Spleen (tissue), 11 donors: ENCODE data around the gene SYCN. TPM values are rescaled to one million over a fixed set of nuclear protein-coding genes. Genes with fewer than 3 reads are reported as not detected.

ENCODE experiments used
- DNase-seq: peaks from one replicate; pipeline ENCODE4 v3.0.0-alpha.2; 2020
- H3K27ac ChIP-seq, 8 donors: fragments of 200-600 bp; sonication (generic) in 7 of 8; 1 replicate in 4 of 8; 2 replicates in 4 of 8; pipeline versions ENCODE4 v1.5.0 to v1.8.0; 2016 to 2021; ENCODE audit warnings: inconsistent platforms in 4 of 8, mild to moderate bottlenecking in 4 of 8, moderate library complexity in 1 of 8
- H3K27me3 ChIP-seq, 7 donors: fragments of 200-600 bp; sonication (generic) in 6 of 7; replicated peaks in 1 of 7; 1 replicate in 4 of 7; 2 replicates in 3 of 7; pipeline versions ENCODE4 v1.5.0 to v1.8.0; 2016 to 2021; ENCODE audit warnings: inconsistent platforms in 3 of 7, mild to moderate bottlenecking in 1 of 7
- H3K36me3 ChIP-seq, 6 donors: fragments of 200-600 bp; sonication (generic) in 5 of 6; 1 replicate in 4 of 6; 2 replicates in 2 of 6; pipeline versions ENCODE4 v1.5.0 to v1.8.0; 2016 to 2021; ENCODE audit warnings: inconsistent platforms in 2 of 6
- H3K4me1 ChIP-seq, 6 donors: fragments of 200-600 bp; sonication (generic) in 5 of 6; 1 replicate in 3 of 6; 2 replicates in 3 of 6; pipeline versions ENCODE4 v1.5.0 to v1.8.0; 2016 to 2021; ENCODE audit warnings: inconsistent platforms in 3 of 6
- H3K4me3 ChIP-seq, 8 donors: fragments of 200-600 bp; sonication (generic) in 7 of 8; 1 replicate in 4 of 8; 2 replicates in 4 of 8; pipeline versions ENCODE4 v1.5.0 to v1.8.0; 2016 to 2021; ENCODE audit warnings: inconsistent platforms in 4 of 8, mild to moderate bottlenecking in 4 of 8, moderate library complexity in 2 of 8
- H3K9me3 ChIP-seq, 8 donors: fragments of 200-600 bp; sonication (generic) in 7 of 8; 1 replicate in 4 of 8; 2 replicates in 4 of 8; pipeline versions ENCODE4 v1.5.0 to v1.8.0; 2016 to 2021; ENCODE audit warnings: inconsistent platforms in 4 of 8
- POLR2A ChIP-seq, 3 donors: fragments of 450-650 bp; IDR thresholded peaks; one replicate each; pipeline ENCODE4 v1.5.1; 2017; ENCODE audit warnings: antibody characterized with exemption in 3 of 3, mild to moderate bottlenecking in 1 of 3
- POLR2AphosphoS5 ChIP-seq, 3 donors: sonication (generic); formaldehyde crosslinking; IDR thresholded peaks; one replicate each; pipeline ENCODE4 v1.5.1; 2017; ENCODE audit warnings: antibody characterized with exemption in 3 of 3
- WGBS, 5 donors: extraction: QIAGEN DNeasy Blood & Tissue Kit in 3 of 5; methylation state at CpG; one replicate each; pipeline versions ENCODE4 v1.1.5 to v1.1.7; 2013 to 2018; 5-methylcytosine and 5-hydroxymethylcytosine counted together
- intact Hi-C: fragments of 100-400 bp; cut with DNase I; formaldehyde crosslinking; loops from one replicate; pipeline ENCODE4 v1.15.0; 2023; ENCODE audit warnings: low total_unique reads
- polyA plus RNA-seq, 3 donors: library from polyadenylated mRNA; stranded (reverse); fragments of 200-250 nt; gene quantifications; one replicate each; pipeline ENCODE4 v1.2.1, GENCODE V29; 2013
- total RNA-seq, 7 donors: library from RNA; depleted of rRNA in 3 of 7; stranded (reverse); fragments of >200 nt in 3 of 7; fragmentation: NEBNext Ultra II Directional in 4 of 7; extraction: Animal tissue kit (Norgen Biotek cat#: 25700) in 4 of 7; gene quantifications; one replicate each; pipeline versions ENCODE4 v1.1.0 to v1.2.1, GENCODE V29; 2016 to 2021
- TF ChIP-seq, protein P1 (sequence below), 11 experiments: fragments of 200-600 bp in 7 of 11; fragments of 450-650 bp in 4 of 11; sonication (generic) in 4 of 11; IDR thresholded peaks in 8 of 11; conservative IDR thresholded peaks in 3 of 11; 1 replicate in 7 of 11; 2 replicates in 4 of 11; pipeline versions ENCODE4 v1.4.0 to v1.8.0; 2016 to 2021; ENCODE audit warnings: antibody characterized with exemption in 11 of 11, inconsistent platforms in 4 of 11, mild to moderate bottlenecking in 1 of 11
- donor health status: healthy with polysubstance abuse.
- donor health status: DM: no; HTN: no; CAD: no; lungs with moderate emphysema.
- donor health status: DM: no; HTN: no; CAD: no.
- donor health status: Bipolar disorder and iron deficiency.
- donor health status: healthy.
- donor health status: DM: no; HTN: no; CAD: no.
- donor health status: DM: yes; HTN: yes; CAD: no.

SYCN gene
- total and polyA plus RNA-seq, 10 donors = not detected

- Histone ChIP-seq H3K4me3 (no peak overlapping the region), H3K27ac (no peak overlapping the region), H3K4me1 (peaks cover 0 to 15% (median 9%) of the 10 kb centered on the region in 6 donors), H3K36me3 (no peaks in the 10 kb centered on the region), H3K9me3 (no peaks in the 10 kb centered on the region), H3K27me3 (peaks cover 0 to 59% (median 22%) of the 10 kb centered on the region in 7 donors)
- intact Hi-C loops = no loop called here
- TF ChIP-seq, protein P1, sequence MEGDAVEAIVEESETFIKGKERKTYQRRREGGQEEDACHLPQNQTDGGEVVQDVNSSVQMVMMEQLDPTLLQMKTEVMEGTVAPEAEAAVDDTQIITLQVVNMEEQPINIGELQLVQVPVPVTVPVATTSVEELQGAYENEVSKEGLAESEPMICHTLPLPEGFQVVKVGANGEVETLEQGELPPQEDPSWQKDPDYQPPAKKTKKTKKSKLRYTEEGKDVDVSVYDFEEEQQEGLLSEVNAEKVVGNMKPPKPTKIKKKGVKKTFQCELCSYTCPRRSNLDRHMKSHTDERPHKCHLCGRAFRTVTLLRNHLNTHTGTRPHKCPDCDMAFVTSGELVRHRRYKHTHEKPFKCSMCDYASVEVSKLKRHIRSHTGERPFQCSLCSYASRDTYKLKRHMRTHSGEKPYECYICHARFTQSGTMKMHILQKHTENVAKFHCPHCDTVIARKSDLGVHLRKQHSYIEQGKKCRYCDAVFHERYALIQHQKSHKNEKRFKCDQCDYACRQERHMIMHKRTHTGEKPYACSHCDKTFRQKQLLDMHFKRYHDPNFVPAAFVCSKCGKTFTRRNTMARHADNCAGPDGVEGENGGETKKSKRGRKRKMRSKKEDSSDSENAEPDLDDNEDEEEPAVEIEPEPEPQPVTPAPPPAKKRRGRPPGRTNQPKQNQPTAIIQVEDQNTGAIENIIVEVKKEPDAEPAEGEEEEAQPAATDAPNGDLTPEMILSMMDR (IDR thresholded peaks at IDR 0.05 in 8 of 11, conservative IDR thresholded peaks at IDR 0.05 in 3 of 11) = no peak
- TF ChIP-seq POLR2AphosphoS5 (IDR thresholded peaks at IDR 0.05) (no peak), POLR2A (IDR thresholded peaks at IDR 0.05) (no peak)
- no peak for DNase-seq
- 25 to 50% (median 31%) methylated on average over 3 of the region's 3 CpGs for WGBS, 5 donors
Measured at GRCh38 chr19:39251846-39252245, 47.8 kb upstream of the SYCN start.

- Histone ChIP-seq H3K4me1 (peaks cover 0 to 16% (median 9%) of the 10 kb centered on the region in 6 donors), H3K36me3 (no peaks in the 10 kb centered on the region), H3K9me3 (no peaks in the 10 kb centered on the region), H3K27me3 (peaks cover 0 to 55% (median 23%) of the 10 kb centered on the region in 7 donors), H3K4me3 (no peak overlapping the region), H3K27ac (no peak overlapping the region)
- no peak for DNase-seq
- intact Hi-C loops = no loop called here
- TF ChIP-seq, protein P1 (IDR thresholded peaks at IDR 0.05 in 8 of 11, conservative IDR thresholded peaks at IDR 0.05 in 3 of 11) = no peak
- TF ChIP-seq POLR2AphosphoS5 (IDR thresholded peaks at IDR 0.05) (no peak), POLR2A (IDR thresholded peaks at IDR 0.05) (no peak)
- 83 to 90% (median 86%) methylated on average over 5 of the region's 5 CpGs for WGBS, 5 donors
Measured at GRCh38 chr19:39251081-39251480, 47.0 kb upstream of the SYCN start.

DNA sequence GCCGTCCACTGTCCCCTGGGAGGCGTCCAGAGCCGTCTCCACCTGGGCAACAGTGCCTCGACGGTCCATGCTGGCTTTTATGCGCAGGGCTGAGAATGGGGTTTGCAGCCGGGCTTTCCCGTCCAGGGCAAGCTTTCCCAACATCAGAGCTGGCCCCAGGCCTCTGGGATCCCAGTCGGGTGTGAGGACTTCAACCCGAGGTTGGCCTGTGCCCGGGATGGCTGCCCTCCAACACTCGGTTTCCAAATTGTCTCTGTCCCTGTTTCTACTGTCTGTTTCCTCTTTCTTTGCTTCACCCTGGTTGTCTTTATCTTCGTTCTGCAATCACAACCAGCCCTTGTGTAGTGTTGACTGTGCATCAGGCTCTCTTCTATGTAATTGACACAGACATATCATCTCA is 44.7 kb upstream of the SYCN start, which contains the start of gene IFNL4:
IFNL4 (minus strand) TSS at position 51 of the 400 bp plus-strand sequence.
- H3K4me1 ChIP-seq = peaks cover 0 to 16% (median 9%) of the 10 kb centered on the region in 6 donors
- no peaks in the 10 kb centered on the region for H3K36me3 ChIP-seq
- H3K9me3 ChIP-seq = no peaks in the 10 kb centered on the region
- peaks cover 0 to 49% (median 23%) of the 10 kb centered on the region in 7 donors for H3K27me3 ChIP-seq
- H3K4me3 ChIP-seq = peak within 1 kb of the TSS in 3 of 8 donors; percentile 7 to 39 (median 11)
- TF ChIP-seq POLR2A (IDR thresholded peaks at IDR 0.05) (no peak), POLR2AphosphoS5 (IDR thresholded peaks at IDR 0.05) (no peak)
- TF ChIP-seq, protein P1 (IDR thresholded peaks at IDR 0.05 in 8 of 11, conservative IDR thresholded peaks at IDR 0.05 in 3 of 11) = no peak
- no peak within 1 kb of the TSS for H3K27ac ChIP-seq
- WGBS, 5 donors = 59 to 77% (median 71%) methylated on average over 11 to 13 of the region's 13 CpGs
- DNase-seq = no peak
- intact Hi-C loops = no loop called here

GRCh38 chr19:39247701-39248664 is 43.9 kb upstream of the SYCN start:
- peaks cover 0 to 51% (median 23%) of the 10 kb centered on the region in 7 donors for H3K27me3 ChIP-seq
- no peaks in the 10 kb centered on the region for H3K36me3 ChIP-seq
- WGBS, 5 donors = 31 to 42% (median 37%) methylated on average over 46 to 92 of the region's 92 CpGs

More at GRCh38 chr19:39247701-39248664, 43.9 kb upstream of the SYCN start:
- H3K9me3 ChIP-seq = no peaks in the 10 kb centered on the region
- no peak overlapping the region for H3K27ac ChIP-seq
- peaks cover 0 to 16% (median 9%) of the 10 kb centered on the region in 6 donors for H3K4me1 ChIP-seq
- H3K4me3 ChIP-seq = peak overlapping the region in 3 of 8 donors; percentile 7 to 39 (median 11)
- TF ChIP-seq, protein P1 (IDR thresholded peaks at IDR 0.05 in 8 of 11, conservative IDR thresholded peaks at IDR 0.05 in 3 of 11) = no peak
- TF ChIP-seq POLR2AphosphoS5 (IDR thresholded peaks at IDR 0.05) = no peak
- TF ChIP-seq POLR2A (IDR thresholded peaks at IDR 0.05) = no peak
- DNase-seq = no peak
- intact Hi-C loops = no loop called here
